GM12801 (cell line): ENCODE measurements around the gene DDO.

Experiments
- TF ChIP-seq, protein P1 (sequence below): IDR thresholded peaks from one replicate; pipeline ENCODE4 v1.5.1; 2011; ENCODE audit warnings: control low read depth; ENCODE audit not compliant: insufficient read length; ENCODE audit errors: extremely low read depth

Gene DDO

DNA sequence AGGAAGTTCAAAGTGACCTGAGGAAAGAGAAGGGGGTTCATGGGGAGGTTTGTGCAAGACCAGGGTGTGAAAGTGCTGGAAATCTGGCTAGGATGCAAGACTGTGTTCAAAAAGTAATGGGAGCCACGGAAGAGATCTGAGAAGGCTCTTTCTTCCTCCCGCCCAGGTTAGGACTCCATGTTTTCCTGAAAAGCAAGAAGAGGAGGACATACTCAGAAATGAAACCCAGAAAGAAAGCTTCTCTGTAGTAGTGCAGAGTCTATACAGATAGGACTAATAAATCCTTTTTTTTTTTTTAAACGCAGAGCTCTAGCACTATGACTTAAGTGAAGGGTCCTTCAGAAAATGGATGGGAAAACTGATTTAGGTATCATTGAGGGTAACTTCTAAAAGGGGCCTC is 3.2 kb upstream of the DDO start:
- TF ChIP-seq, protein P1, sequence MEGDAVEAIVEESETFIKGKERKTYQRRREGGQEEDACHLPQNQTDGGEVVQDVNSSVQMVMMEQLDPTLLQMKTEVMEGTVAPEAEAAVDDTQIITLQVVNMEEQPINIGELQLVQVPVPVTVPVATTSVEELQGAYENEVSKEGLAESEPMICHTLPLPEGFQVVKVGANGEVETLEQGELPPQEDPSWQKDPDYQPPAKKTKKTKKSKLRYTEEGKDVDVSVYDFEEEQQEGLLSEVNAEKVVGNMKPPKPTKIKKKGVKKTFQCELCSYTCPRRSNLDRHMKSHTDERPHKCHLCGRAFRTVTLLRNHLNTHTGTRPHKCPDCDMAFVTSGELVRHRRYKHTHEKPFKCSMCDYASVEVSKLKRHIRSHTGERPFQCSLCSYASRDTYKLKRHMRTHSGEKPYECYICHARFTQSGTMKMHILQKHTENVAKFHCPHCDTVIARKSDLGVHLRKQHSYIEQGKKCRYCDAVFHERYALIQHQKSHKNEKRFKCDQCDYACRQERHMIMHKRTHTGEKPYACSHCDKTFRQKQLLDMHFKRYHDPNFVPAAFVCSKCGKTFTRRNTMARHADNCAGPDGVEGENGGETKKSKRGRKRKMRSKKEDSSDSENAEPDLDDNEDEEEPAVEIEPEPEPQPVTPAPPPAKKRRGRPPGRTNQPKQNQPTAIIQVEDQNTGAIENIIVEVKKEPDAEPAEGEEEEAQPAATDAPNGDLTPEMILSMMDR = no peak

DNA sequence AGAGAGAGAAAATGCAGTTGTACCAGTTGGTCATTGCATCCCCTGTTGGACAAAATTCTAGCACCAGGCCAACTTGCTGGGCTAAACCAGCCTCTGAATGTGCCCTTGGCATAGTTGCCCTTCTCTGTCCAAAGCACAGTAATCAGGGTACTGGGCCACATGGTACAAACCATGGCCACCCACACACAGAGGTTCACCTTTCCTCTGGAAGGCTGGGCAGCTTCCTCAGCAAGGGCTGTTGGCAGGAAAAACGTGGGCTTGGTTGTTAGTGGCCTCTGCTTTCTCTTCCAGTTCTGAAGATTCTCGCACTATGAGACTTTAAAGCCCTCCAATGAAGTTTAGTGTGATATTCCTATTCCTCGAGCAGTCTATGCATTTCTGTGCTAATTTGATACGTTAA is 706 bp downstream of the DDO start:
- TF ChIP-seq, protein P1 = no peak

DNA sequence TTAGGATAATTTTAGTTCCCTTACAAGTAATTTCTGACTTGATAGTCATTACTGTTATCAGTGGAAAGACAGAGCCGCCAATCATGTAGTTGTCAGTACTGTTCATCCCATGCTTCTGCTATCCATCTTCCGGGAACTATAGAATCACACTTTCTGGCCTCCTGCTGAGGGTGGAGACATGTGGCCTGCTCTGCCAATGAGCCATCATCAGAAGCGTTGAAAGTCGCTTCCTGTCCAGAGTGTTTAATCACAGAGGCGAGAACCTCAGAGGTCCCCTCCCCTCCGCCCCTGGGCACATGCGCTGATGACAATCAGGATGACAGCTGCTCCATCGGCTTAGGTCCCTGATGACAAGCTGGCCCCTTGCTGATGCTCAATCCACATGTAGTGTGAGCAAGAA is 3.0 kb downstream of the DDO start:
- TF ChIP-seq, protein P1 = no peak

DNA sequence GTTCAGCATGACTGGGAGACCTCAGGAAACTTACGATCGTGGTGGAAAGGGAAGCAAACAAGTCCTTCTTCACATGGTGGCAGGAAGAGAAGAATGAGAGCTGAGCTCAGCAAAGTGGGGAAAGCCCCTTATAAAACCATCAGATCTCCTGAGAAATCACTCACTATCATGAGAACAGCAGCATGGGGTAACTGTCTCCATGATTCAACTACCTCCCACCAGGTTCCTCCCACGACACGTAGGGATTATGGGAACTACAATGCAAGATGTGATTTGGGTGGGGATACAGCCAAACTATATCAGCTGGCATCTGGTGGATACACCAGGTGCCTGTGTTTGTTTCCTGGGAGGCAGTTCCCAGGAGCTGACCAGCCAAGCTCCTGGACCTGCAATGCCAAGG is 4.9 kb downstream of the DDO start:
- TF ChIP-seq, protein P1 = no peak

DNA sequence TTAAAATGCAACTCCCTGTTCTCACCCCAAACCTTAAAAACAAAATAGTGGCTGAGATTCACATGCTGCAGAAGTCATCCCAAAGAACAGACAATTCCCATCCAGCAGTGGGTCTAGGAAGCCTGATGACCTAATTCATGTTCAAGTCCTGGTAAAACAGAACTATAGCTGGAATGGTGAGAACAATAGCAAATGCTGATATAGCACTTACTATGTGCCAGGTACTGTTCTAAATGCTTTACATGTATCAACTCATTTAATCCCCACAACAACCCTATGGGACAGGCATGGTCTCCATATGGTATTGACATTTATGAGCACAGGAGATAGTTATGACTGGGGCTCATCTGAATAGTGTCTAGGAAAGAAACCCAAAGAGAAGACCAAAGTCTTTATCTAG is 5.6 kb downstream of the DDO start:
- TF ChIP-seq, protein P1 = no peak

DNA sequence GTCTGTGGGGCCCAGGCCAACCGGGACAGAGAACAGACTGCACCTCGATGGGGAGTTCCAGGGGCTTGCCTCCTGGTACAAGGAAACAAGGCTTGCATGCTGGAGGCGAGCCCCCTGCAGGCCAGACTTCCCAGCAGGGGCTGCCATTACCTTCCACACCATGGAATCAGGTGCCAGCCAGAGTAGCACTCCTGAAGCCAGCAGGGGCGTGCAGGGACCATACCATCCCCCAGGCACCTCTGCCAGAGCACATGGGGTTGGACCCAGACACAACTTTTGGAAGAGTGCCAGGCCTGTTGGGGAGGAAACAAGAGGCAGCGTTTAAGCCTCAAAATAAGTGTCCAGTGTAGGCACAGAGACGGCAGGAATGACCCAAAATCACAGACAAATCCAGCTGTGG is 6.5 kb downstream of the DDO start:
- TF ChIP-seq, protein P1 = no peak

DNA sequence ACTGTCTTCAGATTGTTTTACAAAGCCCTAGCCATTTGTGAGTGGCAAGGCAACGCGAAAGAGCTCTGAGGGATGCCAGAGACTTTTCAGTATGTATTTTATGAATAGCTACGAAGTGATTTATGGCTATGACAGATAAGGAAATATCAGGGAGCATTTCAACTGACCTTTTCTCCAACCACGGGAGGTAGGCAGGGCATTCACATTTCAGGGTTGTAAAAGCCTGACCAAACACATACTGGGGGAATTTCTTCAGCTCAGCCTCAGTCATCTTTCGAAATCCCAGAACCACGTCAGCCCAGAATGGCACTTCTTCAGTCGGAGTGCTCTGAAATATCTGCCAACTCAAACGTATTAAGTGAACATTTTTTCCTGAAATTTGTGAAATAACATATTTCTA is 10.8 kb downstream of the DDO start:
- TF ChIP-seq, protein P1 = no peak
